ENCODE results near the gene LRRC8A.
A peak's percentile ranks its signal among the peaks of the same experiment; 100 is the strongest.

The LRRC8A gene

DNA sequence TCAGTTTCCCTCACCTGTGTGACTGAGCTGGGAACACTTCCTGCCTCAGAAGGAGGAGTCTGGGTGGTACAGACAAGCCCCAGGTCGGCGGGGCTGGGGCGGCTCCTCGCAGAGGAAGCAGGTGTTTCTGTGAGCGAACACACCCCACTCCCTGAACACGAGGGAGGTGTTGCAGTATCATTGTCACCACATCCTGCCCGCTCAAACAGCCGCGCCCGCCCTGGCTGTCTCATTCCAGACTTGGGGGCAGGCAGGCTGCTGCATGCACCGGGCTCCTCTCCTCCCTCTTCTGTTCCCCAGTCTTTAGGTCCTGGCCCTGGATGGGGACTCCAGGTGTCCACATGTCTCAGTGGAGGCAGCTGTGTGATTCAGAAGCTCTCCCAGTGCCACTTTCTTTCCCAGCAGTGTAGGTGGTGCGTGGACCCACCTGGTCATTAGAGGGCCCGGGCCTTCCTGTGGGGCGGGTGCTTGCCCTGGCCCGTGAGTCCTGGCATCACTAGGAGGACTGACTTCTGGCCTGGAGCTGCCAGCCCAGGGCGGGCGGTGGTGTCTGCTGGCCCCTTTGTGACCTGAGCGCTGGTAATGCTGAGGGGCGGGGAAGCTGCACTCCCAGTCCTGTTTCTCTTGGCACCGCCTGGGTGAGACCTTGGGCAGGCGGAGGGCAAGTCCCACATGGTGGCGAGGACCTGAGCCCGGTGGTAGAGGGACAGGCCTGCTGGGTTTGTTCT, 20.6 kb downstream of the LRRC8A start:
- no peak for DNase-seq

GRCh38 chr9:128903079-128903461, 21.1 kb downstream of the LRRC8A start:
- DNase-seq: no peak

- DNase-seq: no peak
Measured at GRCh38 chr9:128903871-128904620, 22.1 kb downstream of the LRRC8A start.

- no peak for DNase-seq
Measured at GRCh38 chr9:128905964-128906363, 24.0 kb downstream of the LRRC8A start.

- DNase-seq: no peak
Measured at GRCh38 chr9:128906741-128907140, 24.8 kb downstream of the LRRC8A start.

- no peak for DNase-seq
Measured at GRCh38 chr9:128908372-128908771, 26.4 kb downstream of the LRRC8A start.

DNA sequence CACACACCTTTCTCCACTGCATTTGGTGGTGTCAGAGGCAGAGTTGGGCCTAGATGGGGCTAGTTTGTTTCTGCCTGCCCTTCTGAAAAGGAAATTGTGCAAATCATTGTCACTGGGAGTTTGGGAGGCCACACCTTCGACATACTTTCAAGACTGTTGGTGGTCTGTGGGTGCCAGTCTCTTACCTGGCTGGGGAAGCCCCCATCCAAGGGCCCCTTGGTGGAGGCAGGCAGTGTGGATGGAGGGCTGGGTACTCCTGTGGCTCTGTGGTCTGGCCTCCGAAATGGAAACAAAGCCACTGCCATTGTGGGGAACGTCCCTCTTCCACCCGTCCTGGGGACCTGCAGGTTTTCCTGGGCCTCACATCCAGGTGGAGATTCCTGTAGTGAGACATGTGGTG, 27.9 kb downstream of the LRRC8A start:
- no peak for DNase-seq

GRCh38 chr9:128910906-128911305, 29.0 kb downstream of the LRRC8A start:
- no peak for DNase-seq

DNA sequence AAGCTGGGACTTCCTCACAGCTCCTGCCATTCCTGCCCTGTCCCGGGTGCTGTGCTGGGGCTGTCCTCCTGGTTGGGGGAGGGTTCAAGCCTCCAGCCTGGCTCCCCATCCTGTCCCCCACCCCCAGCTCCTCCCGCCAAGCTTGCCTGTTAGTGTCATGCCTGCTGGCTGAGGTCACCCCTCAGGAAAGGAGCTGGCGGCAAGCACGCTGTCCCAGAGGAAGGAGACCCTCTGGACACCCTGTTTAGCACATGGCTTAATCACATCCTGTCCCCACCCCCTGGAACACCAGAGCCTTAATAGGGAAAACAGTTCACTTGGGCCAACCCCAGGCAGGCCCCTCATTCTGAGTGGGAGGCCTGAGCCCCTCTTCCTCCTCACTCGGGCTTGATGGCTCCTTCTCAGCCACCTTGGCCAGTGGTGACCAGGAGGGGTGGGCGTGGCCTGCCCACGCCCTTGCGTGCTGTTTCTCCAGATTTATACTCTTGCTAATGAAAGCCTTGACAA, 29.6 kb downstream of the LRRC8A start:
- peak; percentile 93 for DNase-seq

DNA sequence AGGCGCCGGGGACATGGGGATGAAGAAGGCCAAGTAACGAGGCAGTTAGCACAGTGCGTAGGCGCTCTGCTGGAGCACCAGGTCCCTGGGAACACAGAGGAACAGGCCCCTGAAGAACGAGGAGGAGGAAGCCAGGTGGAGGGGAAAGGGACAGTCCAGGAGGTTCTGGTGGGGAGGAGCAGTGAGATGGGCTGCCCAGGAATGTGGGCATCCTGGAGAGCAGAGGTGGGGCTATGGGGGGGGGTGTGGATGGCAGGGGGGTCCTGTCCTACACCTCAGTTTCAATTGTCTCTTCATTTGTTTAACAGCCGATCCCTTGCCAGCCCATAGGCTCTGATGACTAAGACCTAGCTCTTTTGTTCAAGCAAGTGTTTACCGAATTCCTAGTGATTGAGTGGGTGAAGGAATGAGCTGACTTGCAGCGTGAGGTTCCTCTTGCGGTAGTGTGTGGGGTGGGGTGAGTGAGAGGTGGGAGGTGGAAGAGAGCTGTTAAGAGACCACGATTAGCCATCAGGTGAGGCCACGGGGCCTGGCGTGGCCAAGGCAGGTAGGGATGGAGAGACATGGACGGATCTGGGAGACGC, 30.4 kb downstream of the LRRC8A start:
- peak; percentile 91 for DNase-seq

DNA sequence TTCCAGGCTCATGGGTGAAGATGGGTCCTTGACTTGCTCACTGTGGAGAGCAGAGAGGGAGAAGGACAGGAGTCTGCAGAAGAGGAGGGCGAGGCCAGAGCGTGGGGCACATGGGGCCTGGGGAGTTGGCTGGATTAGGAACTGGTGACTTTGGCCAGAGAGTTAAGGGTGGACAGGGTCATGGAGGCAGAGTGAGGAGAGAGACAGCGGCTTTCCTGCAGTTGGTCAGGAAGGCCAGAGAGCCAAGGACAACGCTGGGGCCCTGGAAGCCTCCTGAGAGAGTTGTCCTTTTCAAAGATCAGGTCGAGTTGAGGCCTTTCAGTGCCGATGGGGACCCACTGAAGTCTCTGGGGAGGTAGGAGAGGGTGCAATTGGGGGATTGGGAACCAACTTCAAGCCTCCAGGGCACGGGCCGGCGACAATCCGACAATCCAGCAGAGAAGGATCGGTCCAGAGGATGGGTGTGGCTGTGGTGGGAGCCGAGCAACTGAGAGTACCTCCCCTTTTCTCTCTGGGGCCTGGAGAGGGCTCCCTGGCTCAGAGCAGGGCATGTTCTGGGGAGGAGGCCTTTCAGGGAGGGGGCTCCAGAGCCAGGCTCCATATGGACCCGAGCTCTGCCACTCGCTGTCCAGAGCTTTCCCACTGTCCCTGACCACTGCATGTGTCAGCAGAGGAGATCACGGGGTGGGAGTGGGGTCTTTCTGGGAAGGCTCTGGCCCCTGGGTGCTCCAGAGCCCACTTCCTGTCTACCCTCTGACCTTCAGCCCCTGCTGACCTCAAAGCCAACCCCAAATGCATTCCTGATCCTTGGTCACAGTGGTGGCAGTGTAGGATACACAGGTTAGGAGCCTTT, 31.3 kb downstream of the LRRC8A start:
- no peak for DNase-seq

GRCh38 chr9:128913995-128914772, 32.3 kb downstream of the LRRC8A start:
- no peak for DNase-seq

DNA sequence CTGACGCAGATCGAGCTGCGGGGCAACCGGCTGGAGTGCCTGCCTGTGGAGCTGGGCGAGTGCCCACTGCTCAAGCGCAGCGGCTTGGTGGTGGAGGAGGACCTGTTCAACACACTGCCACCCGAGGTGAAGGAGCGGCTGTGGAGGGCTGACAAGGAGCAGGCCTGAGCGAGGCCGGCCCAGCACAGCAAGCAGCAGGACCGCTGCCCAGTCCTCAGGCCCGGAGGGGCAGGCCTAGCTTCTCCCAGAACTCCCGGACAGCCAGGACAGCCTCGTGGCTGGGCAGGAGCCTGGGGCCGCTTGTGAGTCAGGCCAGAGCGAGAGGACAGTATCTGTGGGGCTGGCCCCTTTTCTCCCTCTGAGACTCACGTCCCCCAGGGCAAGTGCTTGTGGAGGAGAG, 34.3 kb downstream of the LRRC8A start:
- DNase-seq: no peak

DNA sequence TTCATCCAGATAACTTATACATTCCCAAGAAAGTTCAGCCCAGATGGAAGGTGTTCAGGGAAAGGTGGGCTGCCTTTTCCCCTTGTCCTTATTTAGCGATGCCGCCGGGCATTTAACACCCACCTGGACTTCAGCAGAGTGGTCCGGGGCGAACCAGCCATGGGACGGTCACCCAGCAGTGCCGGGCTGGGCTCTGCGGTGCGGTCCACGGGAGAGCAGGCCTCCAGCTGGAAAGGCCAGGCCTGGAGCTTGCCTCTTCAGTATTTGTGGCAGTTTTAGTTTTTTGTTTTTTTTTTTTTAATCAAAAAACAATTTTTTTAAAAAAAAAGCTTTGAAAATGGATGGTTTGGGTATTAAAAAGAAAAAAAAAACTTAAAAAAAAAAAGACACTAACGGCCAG, 34.8 kb downstream of the LRRC8A start:
- no peak for DNase-seq

DNA sequence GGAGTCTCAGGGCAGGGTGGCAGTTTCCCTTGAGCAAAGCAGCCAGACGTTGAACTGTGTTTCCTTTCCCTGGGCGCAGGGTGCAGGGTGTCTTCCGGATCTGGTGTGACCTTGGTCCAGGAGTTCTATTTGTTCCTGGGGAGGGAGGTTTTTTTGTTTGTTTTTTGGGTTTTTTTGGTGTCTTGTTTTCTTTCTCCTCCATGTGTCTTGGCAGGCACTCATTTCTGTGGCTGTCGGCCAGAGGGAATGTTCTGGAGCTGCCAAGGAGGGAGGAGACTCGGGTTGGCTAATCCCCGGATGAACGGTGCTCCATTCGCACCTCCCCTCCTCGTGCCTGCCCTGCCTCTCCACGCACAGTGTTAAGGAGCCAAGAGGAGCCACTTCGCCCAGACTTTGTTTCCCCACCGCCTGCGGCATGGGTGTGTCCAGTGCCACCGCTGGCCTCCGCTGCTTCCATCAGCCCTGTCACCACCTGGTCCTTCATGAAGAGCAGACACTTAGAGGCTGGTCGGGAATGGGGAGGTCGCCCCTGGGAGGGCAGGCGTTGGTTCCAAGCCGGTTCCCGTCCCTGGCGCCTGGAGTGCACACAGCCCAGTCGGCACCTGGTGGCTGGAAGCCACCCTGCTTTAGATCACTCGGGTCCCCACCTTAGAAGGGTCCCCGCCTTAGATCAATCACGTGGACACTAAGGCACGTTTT, 35.4 kb downstream of the LRRC8A start:
- peak; percentile 58 for DNase-seq

- DNase-seq: no peak
Measured at GRCh38 chr9:128918921-128919320, 37.0 kb downstream of the LRRC8A start.

DNA sequence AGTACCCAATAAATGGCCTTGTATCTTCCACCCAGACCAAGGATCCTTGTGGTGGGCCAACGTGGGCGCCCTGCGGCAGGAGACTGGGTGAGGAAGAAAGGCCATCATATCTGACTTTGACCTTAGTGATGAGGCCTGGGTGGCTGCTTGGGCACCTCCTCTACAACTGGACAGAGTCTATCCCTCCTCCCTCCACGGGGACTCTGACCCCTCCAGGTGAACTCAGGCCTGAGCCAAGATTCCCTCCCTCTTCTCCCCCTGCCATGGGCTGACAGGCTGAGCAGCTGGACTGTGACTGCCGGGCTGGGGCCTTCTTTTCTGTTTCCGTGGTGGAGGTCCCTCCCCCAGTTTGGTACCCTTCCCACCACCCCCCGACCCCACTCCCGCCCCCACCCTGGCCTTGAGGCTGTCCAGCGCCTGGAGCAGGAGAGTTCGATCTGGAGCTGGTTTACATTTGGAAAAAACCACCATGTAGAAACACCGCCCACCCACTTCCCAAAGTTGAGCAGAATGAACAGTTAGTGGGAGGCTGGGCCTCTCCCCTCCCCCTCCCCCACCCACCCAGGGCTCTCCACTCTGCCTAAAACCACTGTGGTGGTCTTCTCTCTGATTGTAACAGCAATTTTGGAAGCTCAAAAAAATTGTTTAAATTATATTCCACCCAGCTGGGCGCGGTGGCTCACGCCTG, 37.6 kb downstream of the LRRC8A start:
- no peak for DNase-seq

GRCh38 chr9:128920381-128921058, 38.6 kb downstream of the LRRC8A start, which contains the start of gene PHYHD1:
Gene PHYHD1 (plus strand): TSS chr9:128920982. CDS start chr9:128922324, 1,342 bp downstream.
- DNase-seq: peak; percentile 72

DNA sequence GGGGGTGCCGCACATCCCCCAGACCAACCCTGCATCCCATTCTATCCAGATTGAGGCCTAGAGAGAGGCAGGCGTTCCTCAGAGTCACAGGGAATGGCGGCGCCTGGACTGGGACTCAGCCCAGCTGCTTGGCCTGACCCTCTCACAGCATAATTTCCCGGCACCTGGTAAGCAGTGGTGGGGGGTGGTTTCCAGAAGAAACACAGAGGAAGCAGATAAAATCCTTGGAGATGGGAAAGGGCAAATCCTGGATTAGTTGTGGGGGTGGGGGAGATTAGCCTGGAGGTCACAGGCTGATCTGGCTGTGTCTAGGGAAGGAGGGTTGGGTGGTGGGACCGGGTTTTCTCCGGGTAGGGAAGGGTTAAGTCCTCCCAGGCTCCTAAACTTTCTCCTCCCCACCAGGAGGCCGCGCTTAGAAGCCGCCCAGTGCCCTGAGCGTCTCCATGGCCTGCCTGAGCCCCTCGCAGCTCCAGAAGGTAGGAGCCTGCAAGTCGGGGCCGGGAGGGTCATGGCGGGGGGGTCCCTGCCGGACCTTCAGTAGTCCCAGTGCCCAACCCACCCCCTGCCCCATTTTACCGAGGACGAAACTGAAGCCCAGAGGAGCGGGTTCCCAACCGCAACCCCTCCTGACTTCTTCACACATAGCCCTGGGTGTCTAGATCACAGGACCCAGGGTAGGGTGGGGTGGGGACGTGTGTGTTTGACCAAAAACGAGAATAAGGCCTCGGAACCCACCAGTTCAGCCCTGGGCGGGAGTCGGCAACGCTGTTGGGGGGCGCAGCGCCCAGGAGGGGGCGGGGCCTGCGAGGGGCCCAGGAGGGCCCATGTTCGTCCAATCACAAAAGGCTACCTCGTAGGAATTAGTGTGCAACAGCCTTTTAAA, 40.2 kb downstream of the LRRC8A start:
- peak; percentile 72 for DNase-seq
